MCF 10A (cell line): ENCODE data around the gene BCAS3. TPM values are rescaled to one million over a fixed set of nuclear protein-coding genes. Genes with fewer than 3 reads are reported as not detected.

Experiments
- BruUV-seq: library from RNA; stranded (reverse); fragments of 400-500 nt; replicated peaks from 2 replicates; lab custom pipeline; 2021; lab: Mats Ljungman, UMichigan
- CTCF ChIA-PET: fragments of 300-600 bp; sonication (Branson Sonifier 250); formaldehyde crosslinking; extraction: SDS; loops from one replicate; lab custom pipeline; 2021; ENCODE audit warnings: antibody characterized with exemption, inconsistent platforms; lab: Yijun Ruan, JAX
- POLR2A ChIA-PET: fragments of 300-600, 350-650 bp; sonication (Branson Sonifier 250); formaldehyde crosslinking; extraction: SDS; loops from one replicate; lab custom pipeline; 2020; ENCODE audit warnings: antibody characterized with exemption, inconsistent platforms; lab: Yijun Ruan, JAX
- DNase-seq: peaks from one replicate; pipeline ENCODE4 v3.0.0-alpha.2; 2018; ENCODE audit not compliant: unreplicated experiment
- H3K27ac Mint-ChIP-seq: one replicate; pipeline ENCODE4 v1.8.0; 2022; ENCODE audit warnings: mild to moderate bottlenecking, low read depth, mixed read lengths; ENCODE audit not compliant: unreplicated experiment
- H3K27me3 Mint-ChIP-seq: one replicate; pipeline ENCODE4 v1.8.0; 2022; ENCODE audit warnings: mixed read lengths; ENCODE audit not compliant: insufficient read depth, unreplicated experiment
- H3K36me3 Mint-ChIP-seq: one replicate; pipeline ENCODE4 v1.8.0; 2022; ENCODE audit warnings: mild to moderate bottlenecking, moderate library complexity, mixed read lengths; ENCODE audit not compliant: insufficient read depth, unreplicated experiment
- H3K4me1 Mint-ChIP-seq: one replicate; pipeline ENCODE4 v1.8.0; 2022; ENCODE audit warnings: mixed read lengths; ENCODE audit not compliant: insufficient read depth, unreplicated experiment
- H3K4me3 Mint-ChIP-seq: one replicate; pipeline ENCODE4 v1.8.0; 2022; ENCODE audit warnings: mild to moderate bottlenecking, moderate library complexity, mixed read lengths; ENCODE audit not compliant: unreplicated experiment
- H3K9me3 Mint-ChIP-seq: one replicate; pipeline ENCODE4 v1.8.0; 2022; ENCODE audit warnings: mixed read lengths; ENCODE audit not compliant: unreplicated experiment
- intact Hi-C: fragments of 100-400 bp; cut with micrococcal nuclease; formaldehyde crosslinking; loops from 2 replicates; pipeline ENCODE4 v1.14.1; 2022
- total RNA-seq: library from RNA; stranded (reverse); gene quantifications from 2 replicates; pipeline ENCODE4 v1.2.3, GENCODE V29; 2022
- TF ChIP-seq, protein P1 (sequence below): fragments of 200-600 bp; IDR thresholded peaks from one replicate; pipeline ENCODE4 v1.8.0; 2022; ENCODE audit warnings: antibody characterized with exemption, mild to moderate bottlenecking; ENCODE audit not compliant: unreplicated experiment

Gene BCAS3
- total RNA-seq, 1 experiment from 2014 or later: 14.6 TPM

DNA sequence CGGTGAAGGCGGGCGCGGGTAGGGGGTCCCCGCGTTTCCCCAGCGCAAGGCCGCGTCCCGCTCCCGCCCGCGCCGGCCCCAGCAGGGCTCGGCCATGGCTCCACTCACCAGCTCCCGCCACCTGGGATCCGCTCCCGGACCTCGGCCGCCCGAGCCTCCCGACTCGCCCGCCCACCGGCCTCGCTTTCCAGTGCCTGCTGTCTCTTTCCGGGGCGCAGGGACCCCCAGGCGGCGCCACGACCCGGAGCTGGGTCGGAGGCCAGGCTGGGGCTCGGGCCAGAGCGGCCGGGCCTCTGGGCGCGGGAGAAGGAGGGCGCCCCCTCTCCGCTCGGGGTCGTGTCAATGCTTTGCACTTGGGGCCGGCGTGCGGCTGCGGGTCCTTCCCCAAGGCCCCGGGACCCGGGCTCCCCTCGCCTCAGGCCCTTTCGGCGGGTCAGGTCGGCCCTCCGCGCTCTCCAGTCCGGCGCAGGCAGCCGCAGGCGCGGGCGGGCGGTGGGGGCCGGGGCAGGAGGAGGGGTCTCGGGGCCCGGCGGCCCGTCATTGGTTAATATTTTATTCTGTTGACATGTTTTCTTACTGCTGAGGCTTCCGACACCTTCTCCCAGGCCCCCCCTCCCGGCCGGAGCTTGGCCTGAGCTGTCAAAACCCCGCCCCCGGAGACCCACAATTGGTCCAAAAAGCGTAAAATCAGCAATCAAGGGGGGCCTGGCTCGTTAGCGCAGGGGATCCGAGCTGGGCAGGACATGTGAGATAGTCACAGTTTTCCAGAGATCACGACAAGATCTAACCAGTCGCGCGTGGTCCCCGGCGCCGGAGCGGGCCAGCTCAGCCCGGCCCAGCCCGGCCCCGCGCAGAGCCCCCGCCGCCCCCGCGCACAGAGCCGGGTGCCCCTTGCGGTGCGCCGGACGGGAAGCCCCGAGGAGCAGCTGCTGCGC lies 721.7 kb downstream of the BCAS3 start, which contains the start of gene TBX2:
Gene TBX2 (plus strand): TSS at position 713 of the 935 bp plus-strand sequence. CDS start 334 bp downstream, outside the sequence.
- Mint-ChIP-seq H3K27ac (no peak within 1 kb of the TSS), H3K4me1 (no peaks in the 10 kb centered on the region), H3K9me3 (no peaks in the 10 kb centered on the region), H3K27me3 (no peaks in the 10 kb centered on the region), H3K36me3 (peaks cover 11% of the 10 kb centered on the region), H3K4me3 (peak within 1 kb of the TSS; percentile 76)
- CTCF ChIA-PET: interaction anchor here (0.6 to 1.5 kb wide), 9 partner anchors 10 to 883 kb away, joined by 3 to 5 read pairs (median 3); no protein-coding TSS in a partner anchor
- BruUV-seq: TSS peak; percentile 25
- POLR2A ChIA-PET: interaction anchor here (0.7 to 2.5 kb wide), 14 partner anchors 12 to 966 kb away, joined by 3 to 11 read pairs (median 3); partner anchors contain the start of gene BCAS3
- peak; percentile 88 for DNase-seq
- intact Hi-C loops: no loop called here
- TF ChIP-seq, protein P1, sequence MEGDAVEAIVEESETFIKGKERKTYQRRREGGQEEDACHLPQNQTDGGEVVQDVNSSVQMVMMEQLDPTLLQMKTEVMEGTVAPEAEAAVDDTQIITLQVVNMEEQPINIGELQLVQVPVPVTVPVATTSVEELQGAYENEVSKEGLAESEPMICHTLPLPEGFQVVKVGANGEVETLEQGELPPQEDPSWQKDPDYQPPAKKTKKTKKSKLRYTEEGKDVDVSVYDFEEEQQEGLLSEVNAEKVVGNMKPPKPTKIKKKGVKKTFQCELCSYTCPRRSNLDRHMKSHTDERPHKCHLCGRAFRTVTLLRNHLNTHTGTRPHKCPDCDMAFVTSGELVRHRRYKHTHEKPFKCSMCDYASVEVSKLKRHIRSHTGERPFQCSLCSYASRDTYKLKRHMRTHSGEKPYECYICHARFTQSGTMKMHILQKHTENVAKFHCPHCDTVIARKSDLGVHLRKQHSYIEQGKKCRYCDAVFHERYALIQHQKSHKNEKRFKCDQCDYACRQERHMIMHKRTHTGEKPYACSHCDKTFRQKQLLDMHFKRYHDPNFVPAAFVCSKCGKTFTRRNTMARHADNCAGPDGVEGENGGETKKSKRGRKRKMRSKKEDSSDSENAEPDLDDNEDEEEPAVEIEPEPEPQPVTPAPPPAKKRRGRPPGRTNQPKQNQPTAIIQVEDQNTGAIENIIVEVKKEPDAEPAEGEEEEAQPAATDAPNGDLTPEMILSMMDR: no peak

- H3K27ac Mint-ChIP-seq: no peak overlapping the region
- peak; percentile 43 for DNase-seq
- peak overlapping the region; percentile 76 for H3K4me3 Mint-ChIP-seq
- intact Hi-C loops: no loop called here
- peaks cover 11% of the 10 kb centered on the region for H3K36me3 Mint-ChIP-seq
- BruUV-seq: no TSS peak
- H3K4me1 Mint-ChIP-seq: no peaks in the 10 kb centered on the region
- ChIA-PET POLR2A (interaction anchor here (1.0 to 2.5 kb wide), 8 partner anchors 12 to 723 kb away, joined by 3 to 11 read pairs (median 4); partner anchors contain the start of gene BCAS3), CTCF (interaction anchor here (0.5 to 1.5 kb wide), 5 partner anchors 10 to 392 kb away, joined by 3 to 10 read pairs (median 3); no protein-coding TSS in a partner anchor)
- TF ChIP-seq, protein P1: no peak
- no peaks in the 10 kb centered on the region for H3K9me3 Mint-ChIP-seq
- no peaks in the 10 kb centered on the region for H3K27me3 Mint-ChIP-seq
These were observed 722.5 kb downstream of the BCAS3 start for GRCh38 chr17:61400066-61400716.

DNA sequence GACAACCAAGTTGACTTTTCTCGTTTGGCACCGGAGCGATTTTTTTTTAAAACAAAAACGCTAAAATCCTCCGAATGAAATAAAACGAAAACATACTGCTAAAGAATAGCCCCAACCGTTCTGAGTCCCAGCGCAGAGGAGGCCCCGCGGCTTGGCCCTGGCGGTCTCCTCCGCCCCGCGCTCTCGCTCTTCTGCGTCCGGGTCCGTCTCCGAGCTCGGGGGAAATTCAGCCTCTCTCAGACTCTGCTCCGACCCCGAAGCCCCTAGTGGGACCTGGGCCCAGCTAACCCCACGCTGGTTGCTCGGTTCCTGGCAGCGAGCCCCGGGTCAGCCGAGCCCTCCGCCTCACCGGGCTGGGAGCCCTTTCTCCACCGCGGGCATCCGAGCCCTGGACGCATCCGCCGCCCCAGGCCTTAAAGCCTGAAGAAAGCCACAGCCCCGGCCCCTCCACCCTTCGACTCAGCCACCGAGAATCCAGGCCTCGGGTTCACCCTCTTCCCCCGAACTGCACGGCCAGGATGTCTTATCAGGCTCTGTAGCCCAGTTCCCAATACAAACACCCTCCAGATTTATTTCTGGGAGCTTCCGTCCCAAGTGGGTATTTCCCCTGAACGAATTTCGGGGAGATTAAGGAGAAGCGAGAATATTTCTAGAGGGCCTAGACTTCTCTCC lies 723.2 kb downstream of the BCAS3 start:
- Mint-ChIP-seq H3K27ac (no peak overlapping the region), H3K4me3 (peak overlapping the region; percentile 76), H3K4me1 (no peaks in the 10 kb centered on the region), H3K36me3 (peaks cover 7% of the 10 kb centered on the region), H3K9me3 (no peaks in the 10 kb centered on the region), H3K27me3 (no peaks in the 10 kb centered on the region)
- TF ChIP-seq, protein P1: no peak
- no TSS peak for BruUV-seq
- intact Hi-C loops: no loop called here
- POLR2A ChIA-PET: interaction anchor here (1.2 to 2.5 kb wide), 3 partner anchors 11 to 724 kb away, joined by 3 to 11 read pairs (median 8); partner anchors contain the start of gene BCAS3
- CTCF ChIA-PET: interaction anchor here (0.5 to 1.4 kb wide), 3 partner anchors 10 to 393 kb away, joined by 3 to 10 read pairs (median 3); no protein-coding TSS in a partner anchor
- DNase-seq: no peak
